Renal cortical epithelial cell (primary cell): ENCODE measurements around the gene SCO2. TPM values are rescaled to one million over a fixed set of nuclear protein-coding genes. Genes with fewer than 3 reads are reported as not detected.

Experiments used
- DNase-seq: peaks from one replicate; pipeline ENCODE4 v3.0.0-alpha.2; 2011; ENCODE audit warnings: low read depth
- total RNA-seq: library from RNA; depleted of rRNA; stranded (reverse); fragments of >200 nt; gene quantifications from 2 replicates; pipeline ENCODE4 v1.2.3, GENCODE V29; 2014

The SCO2 gene
- total RNA-seq, 1 donor from 2014 or later, result 2.0 TPM

DNA sequence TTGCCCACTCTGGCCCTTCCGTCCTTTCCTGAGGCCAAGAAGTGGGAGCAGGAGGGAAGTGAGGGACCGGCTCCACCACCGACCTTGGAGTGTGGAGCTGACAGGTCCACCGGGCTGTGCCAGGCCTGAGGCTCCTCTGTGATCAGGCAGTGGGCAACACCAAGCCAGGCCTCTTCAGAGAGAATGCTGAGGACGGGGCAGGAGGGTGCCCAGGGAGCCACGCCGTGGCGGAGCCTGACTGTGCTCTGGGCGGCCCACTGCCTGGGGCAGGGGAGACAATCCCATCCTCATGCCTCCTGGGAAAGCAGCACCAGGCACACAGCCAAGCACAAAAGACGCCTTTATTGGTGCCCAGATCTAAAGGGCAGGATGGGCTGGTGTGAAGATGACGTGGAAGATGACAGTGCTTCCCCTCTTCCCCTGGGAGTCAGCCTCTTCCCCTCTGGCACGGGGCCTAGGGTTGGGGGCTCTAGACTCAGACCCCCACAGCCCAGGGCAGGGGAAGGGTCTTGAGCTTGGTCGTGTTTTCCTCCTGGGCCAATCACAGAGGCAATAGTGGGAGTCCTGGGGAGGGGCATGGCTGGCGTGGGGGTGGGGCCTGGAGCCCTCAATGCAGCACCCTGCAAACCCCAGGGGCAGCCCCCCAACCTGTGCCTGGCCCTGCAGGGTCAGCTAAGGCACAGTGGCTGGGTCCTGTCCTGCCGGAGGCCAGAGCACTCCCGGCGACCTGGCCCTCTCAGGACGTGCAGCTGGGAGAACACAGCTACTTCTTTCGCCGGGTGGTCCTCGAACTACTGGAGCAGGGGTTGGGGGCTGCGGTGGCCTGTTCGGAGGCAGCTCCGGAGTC lies 22.5 kb downstream of the SCO2 start:
- no peak for DNase-seq

DNA sequence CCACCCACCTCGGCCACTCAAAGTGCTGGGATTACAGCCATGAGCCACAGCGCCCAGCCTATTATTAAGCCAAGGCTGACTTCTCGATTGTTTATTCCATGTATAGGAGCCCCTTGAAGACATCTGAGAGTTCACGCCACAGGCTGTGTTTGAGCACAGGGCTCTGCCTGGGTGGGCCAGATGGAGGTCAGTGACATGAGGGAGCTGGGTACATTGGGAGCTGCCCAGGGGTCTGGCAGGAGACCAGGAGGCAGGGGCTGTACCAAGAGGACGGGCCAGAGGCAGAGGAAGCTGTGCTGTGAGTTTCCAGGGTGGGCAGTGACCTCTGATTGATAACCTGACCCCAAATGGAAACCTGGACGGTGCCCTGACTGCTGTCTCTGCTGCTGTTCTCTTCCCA lies 23.3 kb downstream of the SCO2 start:
- DNase-seq, result no peak

DNA sequence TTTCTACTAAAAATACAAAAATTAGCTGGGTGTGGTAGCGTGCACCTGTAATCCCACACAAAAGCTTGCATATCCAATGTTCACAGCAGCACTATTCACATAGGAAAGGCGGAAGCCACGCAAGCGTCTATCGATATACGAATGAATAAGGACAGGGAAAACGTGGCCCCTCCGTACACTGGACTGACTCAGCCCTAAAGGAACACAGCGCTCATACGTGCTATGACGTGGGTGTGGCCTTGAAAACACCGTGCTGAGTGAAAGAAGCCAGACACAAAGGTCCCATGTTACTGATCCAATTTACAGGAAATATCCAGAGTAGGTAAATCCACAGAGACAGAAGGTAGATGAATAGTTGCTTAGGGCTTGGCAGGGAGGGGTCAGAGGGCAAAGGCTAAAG lies 24.9 kb downstream of the SCO2 start:
- no peak for DNase-seq

DNA sequence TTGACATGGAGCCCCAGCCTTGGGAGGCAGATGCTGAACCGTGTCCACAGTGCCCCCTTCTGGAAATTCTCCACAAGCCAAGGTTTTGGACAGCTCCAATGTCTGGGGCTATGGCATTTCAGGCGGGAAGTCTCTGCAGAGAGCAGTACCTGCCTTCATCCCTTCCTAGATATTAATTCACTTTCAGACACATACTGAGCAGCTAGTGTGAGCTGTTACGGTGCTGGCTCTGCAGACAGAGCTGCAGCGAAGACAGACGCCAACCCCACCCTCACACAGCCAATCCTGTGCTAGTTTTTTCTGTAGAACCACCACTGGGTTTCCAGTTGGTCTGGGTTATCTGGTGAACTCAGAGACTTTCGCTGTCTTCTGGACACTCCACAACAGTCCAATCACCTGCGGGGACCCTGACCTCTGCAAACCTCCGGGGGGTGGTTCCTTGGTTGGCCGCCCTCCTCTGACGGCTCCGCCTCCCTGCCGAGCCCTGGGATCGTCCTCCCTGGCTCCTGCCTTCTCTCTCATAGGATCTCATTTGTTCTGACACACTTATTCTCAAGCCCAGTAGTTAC lies 27.0 kb downstream of the SCO2 start:
- DNase-seq, result peak; percentile 59

DNA sequence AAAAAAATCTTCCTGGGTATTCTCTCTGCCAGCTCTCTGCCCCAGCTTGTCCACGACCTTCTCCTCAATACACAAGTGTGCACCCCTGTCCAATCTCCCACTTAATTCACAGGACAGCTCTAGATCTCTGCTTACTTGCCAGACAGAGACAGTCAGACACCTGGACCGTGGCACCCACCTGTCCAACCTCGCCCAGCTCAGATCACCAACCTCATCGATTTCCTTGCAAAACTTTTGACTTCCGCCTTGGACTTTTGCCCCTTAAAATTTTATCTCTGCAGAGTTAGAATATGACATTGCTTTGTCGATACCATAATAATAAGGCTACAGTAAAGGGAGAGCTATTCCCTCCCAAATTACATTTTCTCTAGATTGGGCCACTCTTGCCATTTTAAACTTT lies 28.3 kb downstream of the SCO2 start:
- no peak for DNase-seq

DNA sequence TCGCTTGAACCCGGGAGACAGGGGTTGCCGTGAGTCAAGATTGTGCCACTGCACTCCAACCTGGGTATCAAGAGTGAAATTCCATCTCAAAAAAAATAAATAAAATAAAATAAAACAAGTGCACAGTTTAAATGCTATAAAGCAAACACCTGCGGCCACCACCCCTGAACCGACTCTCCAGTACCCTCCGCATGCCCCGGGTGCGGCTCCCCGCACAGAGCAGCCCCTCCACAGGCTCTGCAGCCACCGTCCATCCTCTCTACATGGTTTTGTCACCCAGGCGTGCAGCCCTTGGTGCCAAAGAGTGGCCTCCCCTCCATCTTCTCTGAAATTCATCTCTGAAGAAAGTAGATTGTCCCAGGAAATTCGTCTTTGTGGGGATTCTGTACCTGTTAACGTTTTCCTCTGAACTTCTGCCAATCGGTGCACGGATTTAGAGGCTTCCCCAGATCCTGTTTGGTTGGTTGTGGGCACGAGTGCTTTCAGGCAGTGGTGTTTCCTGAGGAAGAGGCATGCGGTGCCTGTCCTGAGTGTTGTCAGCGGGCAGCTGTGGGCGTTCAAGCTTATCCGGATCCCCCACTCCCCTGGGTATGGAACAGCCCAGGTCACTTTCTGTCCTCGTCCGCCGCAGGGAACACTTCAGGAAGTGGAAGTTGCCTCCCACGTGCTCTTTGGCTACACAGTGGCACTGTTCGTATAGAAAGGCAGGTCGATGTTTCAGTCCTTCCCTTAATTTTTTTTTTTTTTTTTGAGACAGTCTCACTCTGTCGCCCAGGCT lies 34.7 kb downstream of the SCO2 start:
- no peak for DNase-seq

DNA sequence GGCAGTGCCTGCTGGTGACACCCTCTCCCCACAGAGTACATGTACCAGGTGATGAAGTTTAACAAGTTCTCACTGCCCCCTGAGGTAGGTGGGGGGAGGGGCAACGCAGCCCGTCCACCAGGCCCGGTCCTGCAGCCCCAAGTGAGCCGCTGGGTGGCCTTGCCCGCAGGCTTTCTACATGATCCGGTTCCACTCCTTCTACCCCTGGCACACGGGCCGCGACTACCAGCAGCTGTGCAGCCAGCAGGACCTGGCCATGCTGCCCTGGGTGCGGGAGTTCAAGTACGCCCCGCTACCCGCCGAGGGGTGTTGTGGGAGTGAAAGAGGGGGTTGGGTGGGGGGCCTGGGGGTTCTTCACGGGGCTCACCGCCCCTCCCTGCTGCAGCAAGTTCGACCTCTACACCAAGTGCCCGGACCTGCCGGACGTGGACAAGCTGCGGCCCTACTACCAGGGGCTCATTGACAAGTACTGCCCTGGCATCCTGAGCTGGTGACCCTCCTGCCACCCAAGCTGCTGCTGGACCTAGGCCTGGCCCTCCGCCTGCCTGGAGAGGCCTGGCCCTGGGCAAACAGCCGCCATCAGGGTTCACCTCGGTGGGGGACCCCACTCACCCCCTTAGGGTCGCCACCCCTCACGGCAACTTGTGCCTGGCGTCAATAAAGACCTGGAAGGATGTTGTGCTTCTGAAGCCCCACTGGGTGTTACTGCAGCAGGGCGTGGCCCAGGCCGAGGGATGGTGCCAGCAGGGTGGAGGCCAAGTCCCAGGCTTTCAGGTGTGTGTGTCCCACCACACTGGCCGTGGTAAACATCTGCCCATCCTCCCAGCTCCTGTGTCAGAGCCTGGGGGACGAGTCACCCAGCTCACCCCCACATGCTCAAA lies 35.8 kb downstream of the SCO2 start:
- no peak for DNase-seq

DNA sequence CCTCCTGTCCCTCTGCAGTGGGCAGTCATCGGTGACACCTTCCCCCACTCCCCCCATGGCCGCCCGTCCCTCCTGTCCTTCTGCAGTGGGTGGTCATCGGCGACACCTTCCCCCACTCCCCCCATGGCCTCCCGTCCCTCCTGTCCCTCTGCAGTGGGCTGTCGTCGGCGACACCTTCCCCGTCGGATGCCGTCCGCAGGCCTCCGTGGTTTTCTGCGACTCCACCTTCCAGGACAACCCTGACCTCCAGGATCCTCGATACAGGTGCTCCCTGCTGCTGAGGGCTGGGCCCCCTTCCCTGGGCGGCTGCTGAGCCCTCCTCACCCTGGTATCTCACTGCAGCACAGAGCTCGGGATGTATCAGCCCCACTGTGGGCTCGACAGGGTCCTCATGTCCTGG lies 36.5 kb downstream of the SCO2 start:
- no peak for DNase-seq

DNA sequence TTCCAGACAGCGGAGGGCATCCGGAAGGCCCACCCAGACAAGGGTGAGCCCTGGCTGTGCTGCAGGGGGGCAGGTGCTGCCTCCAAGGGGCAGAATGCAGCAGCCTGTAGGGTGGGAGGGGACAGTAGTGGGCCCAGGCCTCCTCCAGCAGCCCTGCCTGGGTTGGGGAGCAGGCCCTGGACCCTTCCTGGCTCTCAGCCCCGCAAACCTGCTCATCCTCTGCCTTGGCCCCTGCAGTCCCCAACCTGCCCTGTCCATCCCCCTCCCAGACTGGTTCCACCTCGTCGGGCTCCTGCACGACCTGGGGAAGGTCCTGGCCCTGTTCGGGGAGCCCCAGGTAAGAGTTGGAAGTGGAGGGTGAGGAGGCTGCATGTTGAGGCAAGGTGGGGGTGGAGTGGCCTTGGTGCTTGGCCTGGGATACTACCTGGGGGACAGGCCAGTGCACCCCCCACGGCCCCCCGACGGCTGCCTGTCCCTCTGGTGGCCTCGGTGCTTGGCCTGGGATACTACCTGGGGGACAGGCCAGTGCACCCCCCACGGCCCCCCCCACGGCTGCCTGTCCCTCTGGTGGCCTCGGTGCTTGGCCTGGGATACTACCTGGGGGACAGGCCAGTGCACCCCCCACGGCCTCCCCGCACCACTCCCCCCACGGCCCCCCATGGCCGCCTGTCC lies 37.3 kb downstream of the SCO2 start:
- DNase-seq, result no peak

DNA sequence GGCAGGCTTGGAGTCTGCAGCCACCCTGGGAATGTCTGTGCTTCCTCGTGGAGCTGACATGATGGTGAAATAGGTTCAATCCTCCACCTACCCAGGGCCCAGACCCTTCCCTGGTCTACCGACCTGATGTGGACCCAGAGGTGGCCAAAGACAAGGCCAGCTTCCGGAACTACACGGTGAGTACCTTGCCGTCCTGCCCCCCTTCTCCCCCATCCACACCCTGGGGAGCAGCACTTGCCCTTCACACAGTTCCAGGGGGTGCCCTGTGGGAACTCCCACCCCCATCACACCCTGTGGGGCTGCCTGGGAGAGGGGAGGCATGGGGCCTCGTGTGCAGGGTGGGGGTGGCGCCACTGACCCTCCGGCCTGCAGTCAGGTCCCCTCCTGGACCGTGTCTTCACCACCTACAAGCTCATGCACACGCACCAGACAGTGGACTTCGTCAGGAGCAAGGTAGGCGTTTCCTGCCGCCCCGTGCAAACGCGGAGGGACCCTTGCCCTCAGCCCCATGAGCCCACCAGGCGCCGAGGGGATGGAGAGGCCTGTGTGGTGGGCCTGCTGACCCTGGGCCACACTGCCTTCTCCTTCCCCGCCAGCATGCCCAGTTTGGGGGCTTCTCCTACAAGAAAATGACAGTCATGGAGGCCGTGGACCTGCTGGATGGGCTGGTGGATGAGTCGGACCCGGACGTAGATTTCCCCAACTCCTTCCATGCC lies 38.0 kb downstream of the SCO2 start:
- no peak for DNase-seq

DNA sequence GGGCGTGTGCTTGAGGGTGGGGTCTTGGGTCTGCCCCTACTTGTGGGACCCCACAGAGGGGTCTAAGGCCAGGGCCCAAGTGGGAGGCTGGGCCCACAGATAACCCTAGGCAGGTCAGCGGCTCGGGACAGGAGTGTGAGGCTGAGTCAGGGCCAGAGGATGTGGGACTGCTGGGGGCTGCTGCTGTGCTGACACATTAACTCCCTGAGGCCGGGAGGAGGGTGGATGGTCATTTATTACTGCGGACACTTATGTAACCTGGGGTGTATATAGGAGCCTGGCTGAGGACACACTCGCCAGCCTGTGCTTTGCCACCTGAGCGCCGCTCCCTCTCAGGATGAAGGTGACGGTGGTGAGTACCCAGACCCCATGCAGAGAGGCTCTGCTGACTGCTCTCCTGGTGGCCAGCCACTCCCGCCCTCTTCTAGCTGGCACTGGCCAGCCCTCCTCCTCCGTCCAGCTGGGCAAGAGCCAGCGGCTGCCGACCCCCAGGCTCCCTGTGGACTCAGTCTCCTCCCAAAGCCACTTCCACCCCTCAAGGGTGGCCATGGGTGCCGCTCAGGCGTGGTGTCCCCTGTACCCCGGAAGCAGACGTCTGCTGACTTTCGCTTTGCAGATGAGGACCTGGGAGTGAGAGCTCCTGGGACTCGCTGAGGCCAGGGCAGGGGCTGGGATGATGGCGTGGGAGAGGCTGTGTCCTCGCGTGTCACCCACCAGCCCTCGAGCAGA lies 38.7 kb downstream of the SCO2 start, which contains the start of gene MIOX:
TSS of gene MIOX (plus strand) at position 299 of the 729 bp plus-strand sequence. CDS start at position 338, 39 bp downstream.
- peak; percentile 61 for DNase-seq

DNA sequence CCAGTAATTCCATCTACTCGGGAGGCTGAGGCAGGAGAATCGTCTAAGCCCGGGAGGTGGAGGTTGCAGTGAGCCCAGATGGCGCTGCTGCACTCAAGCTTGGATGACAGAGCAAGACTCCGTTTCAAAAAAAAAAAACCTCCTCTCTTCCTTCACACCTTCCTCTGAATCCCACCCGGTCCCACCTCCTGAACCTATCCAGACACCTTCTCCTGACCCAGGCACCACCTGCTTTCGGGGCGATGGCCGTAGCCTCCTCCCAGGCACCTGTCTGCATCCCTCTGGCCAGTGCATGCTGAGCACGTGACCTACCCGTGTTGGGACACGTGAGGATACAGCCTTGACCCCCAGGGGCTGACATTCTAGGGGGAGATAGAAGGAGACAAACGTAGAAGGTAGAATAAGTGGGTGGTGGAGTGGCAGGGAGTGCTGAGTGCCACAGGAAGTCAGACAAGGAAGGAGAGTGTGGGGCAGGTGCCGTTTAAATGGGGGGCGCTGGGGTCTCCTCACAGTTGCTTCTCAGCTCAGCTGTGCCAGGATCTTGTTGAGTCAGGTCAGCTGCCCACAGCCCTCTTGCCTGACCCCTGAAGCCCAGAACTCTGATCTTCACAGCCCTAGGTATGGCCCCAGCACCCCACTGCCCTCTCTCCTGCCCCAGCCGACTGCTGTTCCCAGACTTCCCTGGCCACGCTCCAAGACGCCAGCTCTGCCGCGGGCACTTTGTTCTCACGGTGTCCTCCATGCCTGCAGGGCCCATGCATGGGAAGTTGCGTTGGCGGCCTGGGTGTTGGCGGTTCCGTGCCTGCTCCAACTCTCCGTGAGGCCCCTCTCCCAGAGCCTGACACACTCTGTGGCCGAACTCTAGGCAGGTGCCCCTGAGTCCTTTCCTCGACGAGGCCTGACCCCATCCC lies 39.9 kb downstream of the SCO2 start:
- peak; percentile 39 for DNase-seq

DNA sequence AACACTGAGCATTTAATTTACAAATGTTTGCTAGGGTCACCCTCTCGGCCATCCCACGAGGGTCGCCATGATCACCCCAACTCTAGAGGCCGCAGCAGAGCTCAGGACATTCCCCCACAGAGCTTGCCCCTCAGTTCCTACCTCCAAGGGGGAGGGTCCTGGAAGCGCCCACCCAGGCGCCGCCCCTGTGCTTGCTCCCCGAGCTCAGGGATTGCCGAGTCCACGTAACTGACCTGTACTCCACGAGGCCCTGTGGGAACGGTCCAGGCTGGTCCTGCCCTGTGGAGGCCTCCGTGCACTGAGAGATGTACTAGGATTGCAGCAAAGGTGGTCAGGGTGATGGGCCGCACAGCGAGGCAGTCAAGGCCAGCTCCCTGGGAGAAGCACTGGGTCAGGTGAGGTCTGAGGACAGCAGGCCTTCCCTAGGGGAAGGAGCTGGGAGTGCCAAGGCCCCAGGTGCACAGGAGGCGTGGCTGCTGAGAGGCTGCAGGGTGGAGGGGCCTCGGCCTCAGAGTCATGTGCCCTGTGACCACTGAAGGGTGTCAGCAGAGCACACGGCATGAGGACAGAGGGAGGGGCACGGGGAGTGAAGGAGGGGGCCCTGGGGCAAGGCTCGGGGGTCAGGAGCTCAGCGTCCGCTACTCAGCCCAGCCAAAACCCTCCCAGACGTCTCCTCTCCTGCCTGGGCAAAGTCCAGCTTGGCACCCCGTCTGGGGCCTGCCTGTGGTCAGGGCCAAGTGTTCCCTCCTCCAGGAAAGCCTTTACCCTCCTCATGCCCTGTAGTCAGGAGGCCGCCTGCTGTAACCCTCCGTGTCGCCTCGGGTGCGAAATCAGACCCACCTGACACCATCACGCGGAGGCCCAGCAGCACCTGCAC lies 41.2 kb downstream of the SCO2 start:
- peak; percentile 55 for DNase-seq

DNA sequence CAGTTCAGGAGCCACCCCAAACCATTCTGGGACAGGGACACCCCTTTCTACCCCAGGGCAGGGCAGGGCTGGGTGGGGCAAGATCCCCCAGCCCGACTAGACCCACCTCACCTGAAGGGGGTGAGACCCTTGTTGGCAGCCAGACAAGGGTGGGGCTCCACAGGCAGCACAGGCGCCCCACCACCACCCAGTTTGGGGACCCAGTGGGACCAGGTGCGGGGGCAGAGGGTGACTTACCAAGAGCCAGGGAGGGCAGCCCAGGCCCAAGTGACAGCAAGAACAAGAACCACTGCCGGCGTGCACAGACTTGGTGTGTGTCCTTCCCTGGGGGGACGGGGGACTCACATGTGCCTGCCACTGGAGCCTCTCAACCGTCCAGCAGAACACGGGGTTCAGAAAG lies 41.8 kb downstream of the SCO2 start:
- no peak for DNase-seq

DNA sequence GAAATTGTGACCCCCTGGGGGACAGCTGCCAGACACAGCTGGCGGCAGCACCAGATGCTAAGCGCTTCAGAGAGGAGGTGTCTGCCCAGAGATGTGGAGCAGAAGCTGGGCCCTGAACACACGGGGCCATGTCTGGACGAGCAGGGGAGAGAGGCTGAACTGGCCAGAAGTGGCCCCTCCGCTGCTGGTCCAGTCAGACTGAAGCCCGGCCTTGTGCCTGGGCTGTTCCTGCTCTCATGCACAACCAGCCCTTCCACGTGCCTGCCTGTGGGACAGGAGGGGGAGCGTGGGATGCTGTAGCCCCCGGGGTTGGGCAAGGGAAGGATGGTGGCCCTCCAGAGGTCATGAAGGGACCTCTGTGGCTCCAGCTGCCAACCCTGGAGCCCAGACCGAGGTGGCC lies 42.3 kb downstream of the SCO2 start:
- no peak for DNase-seq

DNA sequence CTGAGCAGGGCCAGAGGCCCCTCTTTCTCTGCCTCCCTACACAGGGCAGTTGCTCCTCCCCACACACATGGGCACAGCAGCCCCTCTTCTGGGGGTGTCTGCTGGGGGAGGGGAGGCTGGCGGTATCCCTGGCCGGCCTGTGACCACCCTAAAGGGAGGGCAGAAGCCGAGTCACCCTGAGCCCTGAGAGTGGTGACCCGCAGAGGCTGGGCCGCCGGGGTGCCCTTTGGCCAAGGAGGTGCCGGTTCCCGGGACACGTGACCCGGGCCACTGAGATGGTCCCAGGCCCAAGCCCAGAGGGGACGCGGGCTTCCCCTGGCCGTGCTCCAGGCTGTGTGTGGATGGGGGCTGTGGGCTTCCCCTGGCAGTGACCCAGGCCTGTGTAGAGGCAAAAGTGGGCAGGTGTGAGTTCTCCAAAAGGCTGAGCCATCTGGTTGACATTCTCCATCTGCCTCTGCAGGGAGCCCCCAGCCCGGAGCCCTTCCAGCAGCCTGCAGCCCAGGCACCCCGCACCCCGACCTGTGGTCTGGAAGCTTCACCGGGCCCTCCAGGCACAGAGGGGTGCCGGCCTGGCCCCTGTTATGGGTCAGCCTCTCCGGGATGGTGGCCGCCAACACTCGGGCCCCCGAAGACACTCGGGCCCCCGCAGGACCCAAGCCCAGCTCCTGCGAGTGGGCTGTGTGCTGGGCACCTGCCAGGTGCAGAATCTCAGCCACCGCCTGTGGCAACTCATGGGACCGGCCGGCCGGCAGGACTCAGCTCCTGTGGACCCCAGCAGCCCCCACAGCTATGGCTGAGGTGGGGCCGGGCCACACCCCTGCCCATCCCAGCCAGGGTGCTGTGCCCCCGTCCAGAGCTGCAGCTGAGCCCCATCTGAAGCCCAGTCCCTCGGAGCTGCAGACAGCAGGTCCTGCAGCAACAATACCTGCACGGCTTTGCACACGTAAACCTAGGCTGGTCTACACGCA lies 43.0 kb downstream of the SCO2 start:
- no peak for DNase-seq
